Activated CD4-positive, alpha-beta T cell treated with anti-CD3 and anti-CD28 coated beads, Interleukin-2, amount 50 U/mL, for 1 hour (primary cell): ENCODE measurements around the gene HELQ.
"Not testable (repeated sequence)": the region's sequence is repeated elsewhere in the genome, so short reads cannot be mapped to it uniquely, and the experiment has no call there.

Experiments
- DNase-seq: peaks from one replicate; pipeline ENCODE4 v3.0.0-alpha.2; 2020

The HELQ gene

DNA sequence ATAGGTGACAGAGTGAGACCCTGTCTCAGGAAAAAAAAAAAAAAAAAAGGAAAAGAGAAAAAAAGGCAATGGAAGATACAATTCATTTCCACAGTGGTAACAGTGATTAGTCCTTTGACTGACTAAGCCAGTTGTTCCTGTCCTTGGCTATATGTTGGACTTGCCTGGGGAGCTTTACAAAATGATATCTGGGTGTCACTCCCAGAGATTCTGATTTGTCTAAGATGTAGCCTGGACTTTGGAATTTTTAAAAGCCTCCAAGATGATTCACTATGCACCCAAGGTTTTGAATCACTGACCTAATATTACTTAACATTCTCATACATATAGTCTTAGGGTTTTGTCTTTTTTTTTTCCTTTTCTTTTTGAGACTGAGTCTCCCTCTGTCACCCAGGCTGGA, 16.9 kb downstream of the HELQ start:
- no peak for DNase-seq

DNA sequence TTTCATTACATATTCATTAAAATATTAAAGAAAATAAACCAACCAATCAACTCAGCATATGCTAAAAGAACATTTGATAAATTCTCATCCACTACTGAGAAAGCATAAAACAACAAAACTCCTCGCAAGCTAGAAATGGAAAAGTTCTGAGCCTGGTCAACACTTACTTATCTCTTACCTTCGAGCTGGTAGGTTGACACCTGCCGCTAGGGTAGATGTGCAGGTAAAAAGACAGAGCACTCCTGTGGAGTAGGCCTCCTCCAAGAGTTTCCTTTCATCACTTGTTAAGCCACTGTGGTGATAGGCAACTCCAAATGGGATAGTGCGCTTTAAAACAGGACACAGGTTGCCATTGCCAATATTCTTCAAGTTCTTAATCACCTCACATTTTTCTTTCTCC, 18.9 kb downstream of the HELQ start:
- no peak for DNase-seq

DNA sequence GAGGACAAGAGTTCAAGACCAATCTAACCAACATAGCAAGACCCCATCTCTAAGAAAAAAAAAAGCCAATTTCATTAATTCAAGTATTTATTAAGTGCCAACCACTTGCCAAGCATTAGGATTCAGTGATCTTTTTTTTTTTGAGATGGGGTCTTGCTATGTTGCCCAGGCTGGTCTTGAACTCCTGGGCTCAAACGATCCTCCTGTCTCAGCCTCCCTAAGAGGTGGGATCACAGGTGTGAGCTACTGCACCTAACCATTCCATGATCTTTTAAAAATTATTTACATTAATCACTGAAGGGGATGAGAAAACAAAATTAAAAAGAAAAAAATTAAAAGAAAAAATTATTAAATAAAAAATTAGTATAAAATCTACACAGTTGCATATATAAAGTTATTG, 24.4 kb downstream of the HELQ start:
- no peak for DNase-seq

DNA sequence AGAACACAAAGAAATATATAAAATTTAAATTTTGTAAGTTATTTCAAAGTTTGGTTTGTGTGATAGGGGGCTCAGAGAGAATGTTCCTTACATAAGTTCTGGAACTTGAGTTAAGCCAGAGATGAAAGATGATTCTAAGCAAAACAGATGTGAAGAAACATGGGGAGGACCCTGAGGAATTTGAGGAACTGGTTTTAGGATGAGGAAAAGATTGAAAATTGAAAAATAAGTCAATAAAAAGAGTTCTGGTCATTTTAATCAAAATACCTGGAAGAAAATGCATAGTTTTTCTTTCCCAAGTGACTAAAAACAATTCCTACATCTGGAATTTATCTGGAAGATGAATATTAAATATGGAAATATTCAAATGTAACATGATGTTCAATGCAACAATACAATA, 37.4 kb downstream of the HELQ start:
- DNase-seq = no peak

DNA sequence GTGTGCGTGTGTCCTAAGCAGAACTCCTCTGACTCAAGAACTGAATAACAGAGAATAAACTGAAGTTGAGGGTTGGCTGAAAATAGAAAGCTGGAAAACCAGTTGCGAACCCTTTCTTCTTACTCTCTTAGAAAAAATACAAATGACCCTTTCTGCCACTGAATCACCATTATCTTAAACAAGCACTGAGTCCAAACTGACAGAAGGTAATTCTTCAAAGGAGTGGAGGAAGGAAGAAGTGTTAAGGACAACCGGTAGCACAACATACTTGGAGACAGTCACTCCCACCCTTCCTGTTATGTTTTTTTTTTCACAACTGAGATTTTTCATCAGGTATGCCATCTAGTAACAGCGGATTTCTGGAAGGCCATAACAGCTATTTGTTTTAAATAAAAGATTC, 38.1 kb downstream of the HELQ start:
- DNase-seq = no peak

DNA sequence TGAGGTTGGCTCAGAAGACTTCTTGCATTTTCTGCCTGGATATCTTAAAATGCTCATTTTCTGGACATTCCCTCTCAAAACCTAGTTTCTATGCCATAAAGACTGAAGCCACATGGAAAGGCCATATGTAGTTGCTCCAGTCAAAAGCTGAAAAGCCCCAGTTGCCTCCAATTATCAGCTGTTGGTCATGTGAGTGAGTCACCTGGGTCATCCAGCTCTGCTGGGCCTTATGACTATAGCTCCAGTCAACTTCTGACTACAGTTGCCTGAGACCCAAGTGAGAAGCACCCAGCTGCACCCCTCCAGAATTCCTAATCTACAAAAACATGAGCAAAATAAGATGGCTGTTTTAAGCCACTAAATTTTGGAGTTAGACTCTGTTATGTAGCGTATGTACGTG, 41.9 kb downstream of the HELQ start:
- DNase-seq = no peak

DNA sequence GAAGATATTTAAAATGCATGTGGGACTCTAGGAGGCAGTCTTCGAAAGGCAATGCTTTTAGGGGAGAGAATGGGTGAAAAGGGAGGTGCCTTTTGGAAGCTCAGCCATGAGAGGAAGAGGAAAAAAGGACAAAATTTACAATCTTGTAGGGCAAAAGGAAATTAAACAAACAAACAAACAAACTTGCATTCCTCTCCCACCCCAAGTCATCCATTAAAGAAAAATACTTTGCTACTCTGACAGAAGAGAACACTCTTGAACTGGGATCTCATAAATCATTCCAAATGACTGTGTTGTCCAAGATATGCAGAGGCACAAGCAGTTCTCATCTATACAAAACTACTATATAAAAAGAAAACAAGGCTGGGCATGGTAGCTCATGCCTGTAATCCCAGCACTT, 46.7 kb downstream of the HELQ start:
- no peak for DNase-seq

DNA sequence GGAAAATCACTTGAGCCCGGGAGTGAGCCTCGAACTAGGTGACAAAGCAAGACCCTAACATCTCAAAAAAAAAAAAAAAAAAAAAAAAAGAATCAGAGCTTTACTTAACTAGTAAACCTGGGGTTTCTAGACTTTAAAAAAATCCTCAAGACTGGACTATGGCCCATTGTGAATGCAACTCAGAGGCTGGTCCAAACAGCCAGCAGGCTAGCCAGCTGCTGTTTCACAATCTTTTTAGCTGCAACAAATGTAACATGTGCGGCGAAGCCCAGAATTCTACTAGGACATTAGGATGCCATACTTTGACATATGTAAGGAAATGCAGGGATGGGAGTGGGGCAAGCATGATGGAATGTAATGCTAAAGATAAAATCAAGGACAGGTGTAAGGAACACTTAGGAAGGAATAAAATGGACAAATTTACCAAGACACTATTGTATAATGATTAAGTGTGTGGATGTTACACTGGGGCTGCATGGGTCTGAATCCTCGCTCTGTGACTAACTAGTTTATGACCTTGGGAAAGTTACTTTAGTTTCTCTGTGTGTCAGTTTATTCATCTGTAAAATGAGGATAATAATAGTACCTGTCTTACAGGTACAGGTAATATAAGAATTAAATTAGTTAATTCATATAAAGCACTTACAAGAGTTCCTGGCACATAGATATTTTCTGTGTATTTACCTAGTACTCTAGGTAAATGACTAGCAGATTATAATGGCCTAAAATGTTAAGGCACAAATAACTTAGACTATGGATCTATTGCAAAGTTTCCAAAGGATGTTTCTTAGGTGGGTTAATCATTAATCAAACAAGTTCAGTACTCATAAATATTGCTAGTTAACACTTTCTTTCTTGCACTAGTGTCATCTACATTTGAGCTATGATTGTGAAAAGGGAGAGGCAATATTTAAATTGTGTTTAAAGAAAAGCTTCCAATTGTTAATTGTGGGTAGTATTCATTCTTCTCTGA, 49.5 kb downstream of the HELQ start:
- no peak for DNase-seq

DNA sequence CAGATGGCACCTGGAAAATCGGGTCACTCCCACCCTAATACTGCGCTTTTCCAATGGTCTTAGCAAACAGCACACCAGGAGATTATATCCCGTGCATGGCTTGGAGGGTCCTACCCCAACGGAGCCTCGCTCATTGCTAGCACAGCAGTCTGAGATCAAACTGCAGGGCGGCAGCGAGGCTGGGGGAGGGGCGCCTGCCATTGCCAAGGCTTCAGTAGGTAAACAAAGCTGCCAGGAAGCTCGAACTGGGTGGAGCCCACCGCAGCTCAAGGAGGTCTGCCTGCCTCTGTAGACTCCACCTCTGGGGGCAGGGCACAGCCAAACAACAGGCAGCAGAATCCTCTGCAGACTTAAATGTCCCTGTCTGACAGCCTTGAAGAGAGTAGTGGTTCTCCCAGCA, 57.5 kb downstream of the HELQ start:
- not testable (repeated sequence) for DNase-seq

DNA sequence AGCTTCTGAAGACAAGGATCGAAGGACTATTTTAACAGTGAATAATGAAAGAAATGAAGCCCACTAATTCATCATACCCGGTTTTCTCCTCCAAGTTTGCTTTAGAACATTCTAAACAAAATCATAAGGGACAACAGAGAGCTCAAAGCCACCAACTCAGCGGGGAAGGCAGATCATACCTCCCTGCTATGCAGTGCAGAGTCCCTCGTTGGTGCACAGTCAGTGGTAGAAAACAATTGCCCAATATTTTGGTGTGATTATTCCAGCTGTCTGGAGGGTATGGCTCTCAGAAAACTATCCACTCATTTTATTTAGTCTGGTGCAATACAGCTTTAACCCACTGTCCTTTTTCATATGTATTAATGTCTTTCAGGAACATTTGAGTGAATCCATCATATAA, 61.7 kb downstream of the HELQ start:
- no peak for DNase-seq

DNA sequence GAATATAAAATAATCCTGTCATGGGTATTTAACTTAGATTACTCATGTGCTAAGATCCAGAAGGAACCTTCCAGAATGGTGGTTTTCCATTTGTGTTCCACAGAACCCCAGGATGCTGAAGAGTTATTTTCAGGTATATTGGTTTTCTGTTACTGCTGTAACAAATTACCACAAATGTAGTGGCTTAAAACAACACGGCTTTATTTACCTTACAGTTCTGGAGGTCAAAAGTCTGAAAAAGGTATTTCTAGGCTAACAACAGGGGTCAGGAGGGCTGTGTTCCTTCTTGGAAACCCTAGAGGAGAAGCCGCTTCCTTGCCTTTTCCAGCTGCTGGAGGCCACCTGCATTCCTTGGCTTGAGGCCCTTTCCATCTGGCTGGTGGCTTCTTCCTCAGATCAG, 63.1 kb downstream of the HELQ start:
- no peak for DNase-seq

DNA sequence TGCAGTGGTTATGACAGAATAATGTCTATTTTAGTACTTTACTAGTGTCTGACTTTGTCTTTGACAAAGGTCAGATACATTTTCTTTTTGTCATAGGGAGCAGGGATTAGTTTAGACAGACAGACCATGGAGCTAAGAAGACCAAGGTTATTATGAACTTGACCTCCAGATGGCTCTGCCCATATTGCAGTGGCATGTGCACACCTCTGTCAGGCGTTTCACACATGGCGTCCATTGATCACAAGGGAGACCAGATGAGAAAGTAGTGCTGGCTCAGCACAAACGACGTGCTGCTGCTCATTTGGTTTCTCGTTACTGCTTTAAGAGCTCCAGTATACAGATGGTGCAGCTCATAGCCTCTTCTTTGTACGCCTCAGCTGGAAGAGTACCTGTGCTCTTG, 64.7 kb downstream of the HELQ start:
- DNase-seq = no peak

DNA sequence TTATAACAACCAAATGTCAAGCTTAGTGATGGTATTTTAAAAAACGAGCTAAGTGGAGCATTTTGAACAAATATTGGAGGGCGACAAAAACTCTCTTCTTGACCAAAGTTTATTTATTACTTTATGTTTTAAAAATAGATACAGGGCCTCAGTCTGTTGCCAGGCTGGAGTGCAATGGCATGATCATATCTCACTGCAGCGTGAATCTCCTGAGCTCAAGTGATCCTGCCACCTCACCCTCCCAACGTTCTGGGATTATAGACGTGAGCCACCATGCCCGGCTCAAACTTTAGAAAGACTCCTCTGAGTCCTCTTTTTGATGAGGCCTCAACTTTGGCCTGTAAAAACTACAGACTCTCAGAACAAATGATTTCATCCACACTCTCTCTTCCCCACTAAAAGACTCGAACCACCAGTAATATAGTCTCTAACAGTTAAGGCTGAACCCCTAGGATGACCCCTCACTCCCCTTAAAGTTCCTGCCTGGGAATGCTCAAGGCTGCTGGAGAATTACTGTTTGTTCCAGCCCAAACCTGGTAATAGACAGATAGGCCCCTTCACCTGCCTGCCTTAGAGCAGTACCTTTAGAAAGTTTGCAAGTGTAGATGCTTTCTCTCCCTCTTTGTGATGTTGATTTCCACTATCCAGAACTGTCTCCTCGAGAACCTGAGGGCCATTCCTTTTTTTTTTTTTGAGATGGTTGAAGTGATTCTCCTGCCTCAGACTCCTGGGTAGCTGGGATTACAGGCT, 65.7 kb downstream of the HELQ start:
- DNase-seq = no peak

DNA sequence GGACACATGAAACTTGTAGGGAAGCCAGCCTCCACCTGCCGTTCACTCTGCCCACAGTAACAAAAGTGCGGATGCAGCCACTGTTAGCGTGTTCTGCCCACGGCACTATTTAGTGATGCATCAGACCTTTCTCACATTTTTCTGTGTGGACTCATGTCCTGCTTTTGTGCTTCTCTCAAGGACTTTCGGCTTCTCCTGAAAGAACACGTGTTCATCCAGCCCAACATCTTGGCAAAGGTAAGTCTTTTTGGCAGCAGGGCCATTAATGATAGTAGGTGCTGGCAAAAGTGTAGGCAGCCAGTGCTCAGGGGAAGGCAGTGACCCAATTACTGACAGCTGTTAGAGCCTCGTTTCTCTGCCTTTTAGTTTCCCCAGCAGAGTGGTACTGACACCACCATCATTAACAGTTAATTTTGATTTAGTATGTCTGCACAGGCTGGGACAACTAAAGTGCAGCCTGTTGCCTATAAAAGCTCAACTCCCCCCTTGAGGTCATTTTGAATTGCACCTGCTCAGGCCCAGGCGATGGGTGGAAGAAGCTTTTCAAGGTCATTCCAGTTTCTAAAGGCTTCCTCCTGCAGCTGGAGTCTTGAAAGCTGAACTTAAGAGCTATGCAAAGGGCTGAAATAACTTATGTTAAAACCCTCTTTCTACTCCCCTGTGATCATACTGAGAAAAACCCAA, 66.4 kb downstream of the HELQ start:
- DNase-seq = no peak

DNA sequence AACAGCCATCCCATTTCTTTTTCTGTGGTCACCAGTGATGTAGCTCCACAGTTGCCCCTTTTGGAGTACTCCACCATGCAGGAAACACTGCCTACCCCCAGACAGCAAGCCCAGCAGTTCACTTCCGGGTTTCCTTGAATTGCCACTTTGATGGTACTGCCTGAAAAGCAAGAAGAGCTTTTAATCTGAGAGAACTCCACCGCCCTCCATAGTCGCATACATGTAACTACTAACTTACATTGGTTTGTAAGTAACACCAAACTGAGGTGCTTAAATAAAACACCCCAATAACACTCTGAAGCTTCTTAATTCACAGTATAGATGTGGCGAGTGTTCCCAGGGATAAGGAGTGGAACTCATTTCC, 67.3 kb downstream of the HELQ start:
- DNase-seq = peak; percentile 4

DNA sequence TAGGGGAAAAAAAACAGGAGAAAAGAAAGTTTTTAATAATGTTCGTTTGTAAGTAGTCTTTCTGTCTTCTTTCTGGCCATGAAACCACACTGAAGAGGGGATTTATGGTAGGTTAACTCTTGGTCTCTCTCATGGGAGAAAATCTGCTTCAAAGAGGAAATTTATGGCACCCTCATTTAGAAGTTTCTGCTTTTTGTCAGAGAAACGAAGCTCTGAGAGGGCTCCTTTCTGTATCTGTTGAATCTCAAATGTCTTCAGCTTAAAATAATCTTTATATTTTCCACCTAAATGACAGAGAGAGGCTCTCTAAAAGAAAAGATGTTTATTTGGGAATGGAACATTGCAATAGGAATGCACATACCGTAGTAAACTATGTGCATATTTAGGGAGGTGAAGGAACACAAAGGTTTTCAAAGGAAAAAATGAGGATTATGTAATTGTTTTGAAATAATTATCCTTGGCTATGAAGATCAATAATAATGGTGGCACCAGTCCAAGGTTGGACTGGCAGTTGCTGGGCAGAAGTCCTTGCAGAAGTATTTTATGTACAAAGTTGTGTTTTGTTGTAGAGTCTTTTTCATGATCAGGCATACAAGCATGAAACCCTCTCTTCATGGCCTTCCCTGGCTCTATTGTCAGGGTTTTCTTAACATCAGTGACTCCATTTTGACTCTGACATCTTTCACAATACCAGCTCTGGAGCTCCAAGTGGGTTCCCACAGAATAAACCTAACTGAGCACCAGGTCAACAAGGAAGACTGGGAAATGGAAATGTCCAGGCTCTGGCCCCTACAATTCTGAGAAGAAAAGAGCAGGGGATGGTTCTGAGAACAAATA, 67.9 kb downstream of the HELQ start:
- no peak for DNase-seq

DNA sequence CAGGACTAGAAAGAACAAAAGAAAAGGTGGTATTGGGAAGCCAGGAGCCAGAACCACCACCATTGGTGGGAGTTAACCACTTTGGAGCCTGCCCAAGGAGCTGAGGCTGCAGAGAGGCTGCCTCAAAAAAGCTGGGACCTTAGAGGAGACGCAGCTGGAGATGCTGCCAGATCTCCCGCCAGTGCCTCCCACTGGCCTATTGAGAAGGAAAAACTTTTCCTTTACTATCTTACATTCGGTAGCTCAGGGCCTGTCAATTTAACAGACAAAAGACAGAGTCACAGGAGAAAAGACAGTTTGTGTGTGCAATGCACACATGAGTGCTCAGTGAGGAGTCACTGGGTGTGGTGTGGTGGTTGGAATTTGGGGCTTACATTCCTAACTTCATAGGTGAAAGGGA, 68.6 kb downstream of the HELQ start:
- no peak for DNase-seq

DNA sequence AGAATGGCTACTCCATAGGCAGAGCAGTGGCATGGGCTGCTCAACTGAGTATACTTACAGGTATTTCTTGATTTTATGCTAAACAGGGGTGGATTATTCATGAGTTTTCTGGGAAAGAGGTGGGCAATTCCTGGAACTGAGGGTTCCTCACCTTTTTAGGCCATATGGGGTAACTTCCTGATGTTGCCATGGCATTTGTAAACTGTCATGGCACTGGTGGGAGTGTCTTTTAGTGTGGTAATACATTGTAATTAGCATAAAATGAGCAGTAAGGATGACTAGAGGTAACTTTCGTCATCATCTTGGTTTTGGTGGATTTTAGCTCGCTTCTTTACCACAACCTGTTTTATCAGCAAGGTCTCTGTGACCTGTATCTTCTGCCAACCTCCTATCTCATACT, 72.8 kb downstream of the HELQ start:
- no peak for DNase-seq

DNA sequence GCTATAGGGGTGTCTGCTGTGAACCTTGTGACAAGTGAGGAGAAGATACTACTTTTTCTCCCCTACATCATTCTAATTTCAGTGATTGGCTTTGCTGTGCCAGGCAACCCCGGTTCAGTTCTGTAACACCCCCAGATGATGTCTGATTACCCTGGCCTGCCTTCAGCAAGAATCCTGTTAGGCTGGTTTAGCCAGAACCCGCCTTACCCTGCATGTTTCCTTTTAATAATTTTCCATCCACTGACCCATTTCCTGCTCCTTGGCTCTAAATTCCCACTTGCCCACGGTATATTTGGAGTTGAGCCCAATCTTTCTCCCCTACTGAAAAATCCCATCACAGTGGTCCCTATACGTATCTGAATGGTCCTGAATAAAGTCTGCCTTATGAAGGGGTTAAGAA, 74.5 kb downstream of the HELQ start:
- no peak for DNase-seq

DNA sequence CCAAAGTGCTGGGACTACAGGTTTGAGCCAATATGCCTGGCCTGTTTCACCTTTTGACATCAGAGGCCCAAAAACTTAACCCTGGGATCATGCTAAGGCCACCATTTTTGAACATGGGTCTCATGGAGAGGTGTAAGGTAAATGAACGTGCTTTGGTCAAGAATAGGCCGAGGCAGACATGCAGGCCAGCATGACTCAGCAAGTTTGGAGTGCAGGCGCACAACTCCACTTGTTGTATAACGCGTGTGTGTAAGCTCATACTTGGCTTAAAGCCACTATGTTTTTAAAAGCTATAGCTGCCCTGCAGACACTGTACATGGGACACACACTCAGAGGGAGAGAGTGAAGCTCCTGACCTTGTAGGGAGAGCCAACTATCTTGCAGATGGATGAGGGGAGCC, 77.2 kb downstream of the HELQ start:
- DNase-seq = no peak

DNA sequence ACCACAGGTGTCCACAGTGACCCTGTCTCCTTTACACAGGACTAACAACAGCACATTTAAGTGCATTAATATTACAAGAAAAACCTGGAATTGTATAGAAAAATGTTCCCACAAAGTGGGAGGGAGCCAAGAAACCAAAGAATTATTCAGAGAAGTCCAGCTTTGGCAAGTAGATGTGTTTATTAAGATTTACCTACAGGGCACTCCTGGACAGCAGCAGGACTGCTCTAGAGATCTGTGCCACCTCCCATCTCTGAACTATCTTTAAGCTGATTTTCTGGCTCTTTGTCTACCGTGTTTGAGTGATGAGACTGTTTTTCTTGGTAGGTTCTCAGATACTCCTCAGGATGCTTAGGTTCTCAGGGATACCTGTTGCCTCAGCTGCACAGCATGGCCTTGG, 82.7 kb downstream of the HELQ start:
- DNase-seq = no peak

DNA sequence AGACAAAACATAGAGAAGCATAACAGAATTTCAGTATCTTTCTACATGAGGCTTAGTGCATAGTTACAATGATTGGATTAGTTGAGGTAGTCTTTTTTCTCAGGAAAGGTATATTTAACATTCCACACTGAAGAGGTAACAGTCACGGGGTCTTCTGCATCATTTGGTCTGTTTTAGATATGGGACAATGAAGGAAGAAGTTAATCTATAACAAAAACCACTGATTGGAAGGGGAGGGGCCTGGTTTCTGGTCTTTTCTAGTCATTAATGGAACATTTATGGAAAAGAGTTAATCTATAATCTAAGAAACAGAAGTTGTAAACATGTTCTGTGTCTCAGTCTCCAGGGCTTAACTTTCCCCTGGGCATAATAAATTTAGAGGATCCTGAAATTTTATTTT, 83.7 kb downstream of the HELQ start:
- DNase-seq = no peak

DNA sequence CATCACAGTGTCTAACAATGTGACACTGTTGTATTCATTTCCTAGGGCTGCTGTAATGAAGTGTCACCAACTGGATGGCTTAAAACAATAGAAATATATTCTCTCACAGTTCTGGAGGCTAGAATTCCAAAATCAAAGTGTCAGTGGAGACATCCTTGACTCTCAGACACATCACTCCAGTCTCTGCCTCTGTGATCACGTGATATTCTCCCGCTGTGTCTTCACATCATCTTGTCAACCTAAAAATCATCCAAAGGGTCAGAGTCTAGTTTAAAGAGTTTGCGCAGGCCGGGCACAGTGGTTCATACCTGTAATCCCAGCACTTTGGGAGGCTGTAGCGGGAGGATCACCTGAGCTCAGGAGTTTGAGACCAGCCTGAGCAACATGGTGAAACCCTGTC, 84.4 kb downstream of the HELQ start:
- no peak for DNase-seq
